GM12891 (cell line): Measurements from ENCODE around the gene NPHS1.

Experiments used
- DNase-seq: peaks from one replicate; pipeline ENCODE4 v3.0.0; 2011; ENCODE audit warnings: low spot score; ENCODE audit not compliant: insufficient read length
- FAIRE-seq: peaks from 2 replicates; lab custom pipeline; 2011; peaks lifted over from hg19 to GRCh38; lab: Jason Lieb, UNC
- PAX5 ChIP-seq: IDR thresholded peaks from 2 replicates; pipeline ENCODE4 v1.6.1; 2011; ENCODE audit warnings: low read length, moderate library complexity, mild to moderate bottlenecking; ENCODE audit not compliant: insufficient read depth, severe bottlenecking
- POLR2A ChIP-seq: IDR thresholded peaks from 2 replicates; pipeline ENCODE4 v1.6.1; 2011; ENCODE audit warnings: low read depth, low read length, control low read depth
- POLR2AphosphoS5 ChIP-seq: IDR thresholded peaks from 2 replicates; pipeline ENCODE4 v1.6.1; 2011; ENCODE audit warnings: low read depth, low read length, control low read depth
- POU2F2 ChIP-seq: IDR thresholded peaks from 2 replicates; pipeline ENCODE4 v1.6.1; 2011; ENCODE audit warnings: low read depth, mild to moderate bottlenecking, control low read depth, low read length, moderate library complexity
- SPI1 ChIP-seq: IDR thresholded peaks from 2 replicates; pipeline ENCODE4 v1.6.1; 2011; ENCODE audit warnings: low read depth, low read length, control low read depth
- TAF1 ChIP-seq: IDR thresholded peaks from 2 replicates; pipeline ENCODE4 v1.6.1; 2011; ENCODE audit warnings: low read depth, low read length, control low read depth

The NPHS1 gene

DNA sequence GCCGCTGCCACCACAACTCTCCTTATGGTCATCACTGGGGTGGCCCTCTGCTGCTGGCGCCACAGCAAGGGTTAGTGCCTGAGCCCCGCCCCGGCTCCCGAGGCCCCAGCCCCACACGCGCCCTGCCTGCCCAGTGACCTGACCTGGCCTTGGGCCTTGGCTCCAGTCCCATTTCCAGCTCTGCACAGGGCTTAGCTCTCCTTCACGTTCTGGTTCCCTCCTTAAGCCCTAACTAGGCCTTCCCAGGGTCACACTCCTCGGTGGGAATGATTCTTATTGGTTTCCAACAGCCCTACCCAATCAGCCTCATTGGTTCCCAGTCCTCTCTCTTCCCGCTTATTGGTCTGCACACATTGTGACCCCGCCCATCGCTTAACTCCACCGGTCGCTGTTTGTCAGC, 10.2 kb upstream of the NPHS1 start:
- no peak for FAIRE-seq
- TF ChIP-seq POLR2A (no peak), POLR2AphosphoS5 (no peak), TAF1 (no peak), PAX5 (no peak), SPI1 (no peak)
- no peak for DNase-seq

DNA sequence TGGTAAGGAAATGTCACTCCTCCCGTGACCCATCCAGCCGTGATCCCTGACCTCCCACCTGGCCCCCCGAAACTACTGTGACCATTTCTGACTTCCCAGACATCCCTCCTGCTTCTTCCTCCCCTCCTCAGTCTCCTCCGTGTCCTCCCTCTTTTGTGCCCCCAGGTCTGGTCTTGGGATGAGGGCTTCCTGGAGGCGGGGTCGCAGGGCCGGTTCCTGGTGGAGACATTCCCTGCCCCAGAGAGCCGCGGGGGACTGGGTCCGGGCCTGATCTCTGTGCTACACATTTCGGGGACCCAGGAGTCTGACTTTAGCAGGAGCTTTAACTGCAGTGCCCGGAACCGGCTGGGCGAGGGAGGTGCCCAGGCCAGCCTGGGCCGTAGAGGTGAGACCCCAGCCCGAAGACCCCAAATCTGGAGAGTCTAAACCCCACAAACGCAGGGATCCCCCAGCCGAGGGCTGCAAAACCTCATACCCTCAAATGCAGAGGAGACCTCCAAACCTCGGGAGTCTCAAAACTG, 9.4 kb upstream of the NPHS1 start:
- DNase-seq (no peak), FAIRE-seq (no peak)
- TF ChIP-seq POLR2A, result no peak
- no peak for TF ChIP-seq POLR2AphosphoS5
- TF ChIP-seq PAX5, result no peak
- no peak for TF ChIP-seq SPI1
- TF ChIP-seq POU2F2, result no peak
- no peak for TF ChIP-seq TAF1

DNA sequence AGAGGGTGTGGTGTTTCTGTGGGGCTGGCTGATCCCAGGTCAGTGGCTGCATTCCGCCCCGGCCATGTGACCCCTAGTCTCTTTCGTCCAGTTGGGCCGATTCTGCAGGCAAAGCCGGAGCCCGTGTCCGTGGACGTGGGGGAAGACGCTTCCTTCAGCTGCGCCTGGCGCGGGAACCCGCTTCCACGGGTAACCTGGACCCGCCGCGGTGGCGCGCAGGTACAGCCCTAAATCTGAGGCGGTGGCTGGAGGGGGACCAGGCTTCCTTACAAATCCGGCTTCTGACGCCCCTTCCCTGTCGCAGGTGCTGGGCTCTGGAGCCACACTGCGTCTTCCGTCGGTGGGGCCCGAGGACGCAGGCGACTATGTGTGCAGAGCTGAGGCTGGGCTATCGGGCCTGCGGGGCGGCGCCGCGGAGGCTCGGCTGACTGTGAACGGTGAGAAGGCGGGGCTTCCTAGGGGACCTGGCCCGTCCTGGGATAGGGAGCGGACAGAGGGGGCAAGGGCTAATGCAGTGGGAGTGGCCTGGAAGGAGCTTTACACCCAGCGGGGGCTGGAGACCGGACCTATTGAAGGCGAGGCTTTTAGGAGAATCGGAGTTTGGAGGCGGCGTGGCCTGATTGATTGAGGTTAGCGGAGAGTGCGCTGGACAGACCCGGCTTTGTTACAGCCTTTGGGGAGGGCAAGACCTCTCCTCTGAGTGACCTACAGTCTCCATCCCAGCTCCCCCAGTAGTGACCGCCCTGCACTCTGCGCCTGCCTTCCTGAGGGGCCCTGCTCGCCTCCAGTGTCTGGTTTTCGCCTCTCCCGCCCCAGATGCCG, 8.7 kb upstream of the NPHS1 start:
- DNase-seq (no peak), FAIRE-seq (no peak)
- TF ChIP-seq POLR2AphosphoS5 (no peak), POLR2A (no peak), PAX5 (no peak), TAF1 (no peak), POU2F2 (no peak), SPI1 (no peak)

DNA sequence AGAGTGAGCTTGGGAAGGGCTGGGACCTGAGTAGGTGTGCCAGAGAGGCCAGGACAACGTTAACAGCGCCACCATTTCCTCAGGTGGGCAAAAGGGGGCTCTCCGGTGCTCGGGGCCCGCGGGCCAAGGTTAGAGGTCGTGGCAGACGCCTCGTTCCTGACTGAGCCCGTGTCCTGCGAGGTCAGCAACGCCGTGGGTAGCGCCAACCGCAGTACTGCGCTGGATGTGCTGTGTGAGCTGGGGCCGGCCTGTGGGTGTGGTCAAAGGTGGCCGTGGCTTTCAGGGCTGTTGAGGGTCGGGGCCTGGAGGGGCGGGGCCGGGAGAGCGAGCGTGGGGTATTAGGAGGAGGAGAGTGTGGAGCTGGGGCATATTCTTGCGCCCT, 8.1 kb upstream of the NPHS1 start:
- no peak for TF ChIP-seq TAF1
- no peak for TF ChIP-seq POU2F2
- no peak for TF ChIP-seq PAX5
- no peak for TF ChIP-seq POLR2AphosphoS5
- no peak for TF ChIP-seq POLR2A
- TF ChIP-seq SPI1, result no peak
- FAIRE-seq, result no peak
- DNase-seq, result no peak

DNA sequence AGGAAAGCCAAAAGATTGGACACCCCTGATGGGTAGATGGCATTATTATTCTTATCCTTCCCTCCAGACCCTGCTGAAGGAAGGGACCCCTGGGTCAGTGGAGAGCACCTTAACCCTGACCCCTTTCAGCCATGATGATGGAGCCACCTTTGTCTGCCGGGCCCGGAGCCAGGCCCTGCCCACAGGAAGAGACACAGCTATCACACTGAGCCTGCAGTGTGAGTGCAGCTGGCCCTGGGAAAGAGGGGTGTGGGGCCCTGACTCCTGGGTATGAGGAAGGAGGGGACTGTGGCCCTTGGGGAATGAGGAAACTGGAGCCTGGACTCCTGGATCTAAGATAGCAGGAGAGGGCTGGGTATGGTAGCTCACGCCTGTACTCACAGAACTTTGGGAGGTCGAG, 7.1 kb upstream of the NPHS1 start:
- FAIRE-seq (no peak), DNase-seq (no peak)
- TF ChIP-seq TAF1, result no peak
- no peak for TF ChIP-seq POLR2A
- TF ChIP-seq POU2F2, result no peak
- TF ChIP-seq POLR2AphosphoS5, result no peak

DNA sequence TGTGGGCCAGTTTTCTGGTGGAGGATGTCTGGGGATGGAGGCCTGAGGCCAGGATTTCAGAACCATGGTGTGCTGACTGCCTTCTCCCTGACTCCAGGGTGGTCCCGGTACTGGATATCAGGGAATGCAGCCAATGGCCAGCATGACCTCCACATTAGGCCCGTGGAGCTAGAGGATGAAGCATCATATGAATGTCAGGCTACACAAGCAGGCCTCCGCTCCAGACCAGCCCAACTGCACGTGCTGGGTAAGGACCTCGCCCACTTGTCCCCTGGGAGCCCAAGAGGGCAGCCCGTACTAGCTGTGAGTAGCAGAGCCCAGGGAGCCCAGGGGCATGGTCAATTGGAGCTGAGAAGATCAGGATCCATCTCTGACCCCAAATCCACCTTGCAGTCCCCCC, 6.0 kb upstream of the NPHS1 start:
- FAIRE-seq (no peak), DNase-seq (no peak)
- no peak for TF ChIP-seq POLR2AphosphoS5
- TF ChIP-seq POLR2A, result no peak
- no peak for TF ChIP-seq SPI1
- no peak for TF ChIP-seq TAF1
- no peak for TF ChIP-seq PAX5
- no peak for TF ChIP-seq POU2F2

DNA sequence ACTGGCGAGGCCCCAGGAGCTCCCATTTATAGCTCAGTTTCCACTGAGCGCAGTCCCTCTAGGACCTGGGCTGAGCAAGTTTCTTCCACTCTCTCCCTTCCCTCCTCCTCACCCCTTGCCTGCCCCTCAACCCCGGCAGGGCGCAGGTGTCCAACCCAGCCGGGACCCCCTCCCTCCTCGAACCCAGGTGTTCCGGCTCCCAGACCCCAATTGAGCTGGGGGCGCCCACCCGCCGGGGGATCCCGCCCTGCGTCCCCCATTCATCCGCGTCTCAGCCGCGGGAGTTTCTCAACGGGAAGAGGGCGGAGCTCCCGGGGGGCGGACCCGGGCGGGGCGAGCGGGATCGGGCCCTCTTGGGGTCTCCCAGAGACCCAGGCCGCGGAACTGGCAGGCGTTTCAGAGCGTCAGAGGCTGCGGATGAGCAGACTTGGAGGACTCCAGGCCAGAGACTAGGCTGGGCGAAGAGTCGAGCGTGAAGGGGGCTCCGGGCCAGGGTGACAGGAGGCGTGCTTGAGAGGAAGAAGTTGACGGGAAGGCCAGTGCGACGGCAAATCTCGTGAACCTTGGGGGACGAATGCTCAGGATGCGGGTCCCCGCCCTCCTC, 4.3 kb upstream of the NPHS1 start, which contains the start of gene KIRREL2:
Gene KIRREL2 (plus strand): TSS at position 366 of the 604 bp plus-strand sequence. CDS start 209 bp downstream, at position 575.
- FAIRE-seq (no peak), DNase-seq (no peak)
- no peak for TF ChIP-seq PAX5

DNA sequence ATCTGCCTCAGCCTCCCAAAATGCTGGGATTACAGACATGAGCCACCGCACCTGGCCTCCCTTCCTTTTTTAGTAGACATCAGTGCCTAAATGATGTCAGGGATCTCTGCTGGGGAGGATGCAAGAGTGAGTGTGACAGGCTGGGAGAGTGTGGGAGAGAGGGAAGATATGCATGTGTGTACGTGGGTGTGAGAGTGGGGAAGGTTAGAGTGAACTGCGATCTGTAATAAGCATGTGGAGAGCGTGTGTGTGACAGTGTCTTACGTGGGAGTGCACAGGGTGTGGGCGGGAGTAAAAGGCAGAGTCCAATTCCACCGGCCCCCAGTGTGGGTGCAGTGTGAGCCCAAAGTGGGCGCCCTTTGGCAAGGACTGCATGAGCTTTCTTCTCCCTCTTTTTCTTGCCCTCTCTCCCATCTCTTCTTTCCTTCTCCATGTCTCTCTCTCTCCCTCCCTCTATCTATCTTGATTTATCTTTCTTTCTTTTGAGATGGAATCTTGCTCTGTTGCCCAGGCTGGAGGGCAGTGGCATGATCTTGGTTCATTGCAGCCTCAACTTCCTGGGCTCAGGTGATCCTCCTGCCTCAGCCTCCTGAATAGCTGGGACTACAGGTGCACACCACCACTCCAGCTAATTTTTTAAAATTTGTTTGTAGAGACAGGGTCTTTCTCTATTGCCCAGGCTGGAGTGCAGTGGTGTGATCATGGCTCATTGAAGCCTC, 893 bp upstream of the NPHS1 start:
- no peak for TF ChIP-seq PAX5
- no peak for TF ChIP-seq POLR2AphosphoS5
- no peak for TF ChIP-seq POU2F2
- FAIRE-seq, result no peak
- no peak for DNase-seq

DNA sequence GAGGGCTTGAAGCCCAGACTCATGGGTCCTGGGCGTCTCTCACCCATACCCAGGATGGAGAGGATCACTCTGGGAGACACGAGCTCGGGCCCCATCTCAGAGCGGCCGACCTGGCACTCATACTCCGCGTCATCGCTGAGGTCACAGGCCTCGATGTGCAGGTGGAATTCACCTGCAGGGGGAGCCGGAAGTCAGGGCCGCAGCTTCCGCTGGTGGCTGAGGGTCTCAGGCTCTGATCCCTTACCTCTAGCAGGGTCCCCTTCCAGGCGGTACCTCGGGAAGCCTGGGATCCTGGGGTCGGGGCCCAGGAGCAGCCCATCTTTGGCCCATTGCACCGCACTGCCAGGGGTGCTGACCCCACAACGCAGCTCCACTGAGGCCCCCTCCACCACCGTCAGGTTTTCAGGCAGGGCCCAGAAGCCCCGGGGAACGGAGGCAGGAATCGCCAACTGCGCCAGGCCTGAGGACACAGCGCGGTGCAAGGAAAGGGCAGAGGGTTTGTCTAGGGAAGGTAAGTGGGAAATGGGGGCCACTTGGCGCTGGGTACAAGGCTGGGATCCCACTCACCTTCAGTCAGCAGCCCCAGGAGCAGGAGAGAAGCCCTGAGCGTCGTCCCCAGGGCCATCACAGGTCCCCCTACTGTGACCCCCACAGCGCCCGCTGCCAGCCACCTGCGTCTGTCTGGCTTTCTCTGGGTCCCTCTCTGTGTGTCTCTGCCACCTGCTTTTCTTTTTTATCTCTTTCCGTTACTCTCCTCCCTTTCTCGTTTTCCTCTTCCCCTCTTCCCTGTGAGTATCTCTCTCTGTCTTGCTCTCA, 883 bp downstream of the NPHS1 start:
- FAIRE-seq, result no peak
- DNase-seq, result no peak

DNA sequence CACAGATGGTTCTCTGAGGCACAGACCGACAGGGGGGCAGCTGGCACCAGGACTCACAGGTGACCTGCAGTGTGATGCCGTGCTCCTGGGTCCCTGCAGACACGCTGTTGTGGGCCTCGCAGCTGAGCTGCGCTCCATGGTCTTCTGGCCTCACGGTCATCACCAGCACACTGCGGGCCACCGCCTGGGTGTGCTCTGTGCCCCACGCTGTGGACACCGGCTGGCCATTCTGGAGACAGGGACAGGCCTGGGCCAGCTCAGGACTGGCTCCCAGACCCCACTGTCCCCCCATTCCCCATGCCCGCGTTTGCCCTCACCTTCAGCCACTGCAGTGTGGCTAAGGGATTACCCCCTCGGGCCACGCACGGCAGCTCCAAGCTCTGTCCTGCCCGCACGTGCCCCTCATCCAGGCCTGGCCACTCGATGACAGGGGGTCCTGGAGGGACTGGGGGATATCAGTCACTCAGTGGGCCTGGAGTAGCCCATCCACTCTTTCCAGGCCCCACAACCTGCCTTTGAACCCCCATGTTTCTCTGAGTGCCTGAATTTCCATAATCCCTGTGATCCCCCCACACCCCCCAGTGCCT, 3.3 kb downstream of the NPHS1 start:
- no peak for DNase-seq
- no peak for FAIRE-seq
- TF ChIP-seq POLR2AphosphoS5 (no peak), TAF1 (no peak), POU2F2 (no peak), SPI1 (no peak)

More for the DNA sequence above, 883 bp downstream of the NPHS1 start:
- TF ChIP-seq POU2F2 (no peak), POLR2AphosphoS5 (no peak), POLR2A (no peak), SPI1 (no peak), TAF1 (no peak), PAX5 (no peak)
